ENCODE results near the gene LRRC7.

Gene LRRC7

GRCh38 chr1:70112838-70113237 is 545.1 kb downstream of the LRRC7 start:
- DNase-seq: no peak

- no peak for DNase-seq
Observed at GRCh38 chr1:70115315-70115714, 547.6 kb downstream of the LRRC7 start.

DNA sequence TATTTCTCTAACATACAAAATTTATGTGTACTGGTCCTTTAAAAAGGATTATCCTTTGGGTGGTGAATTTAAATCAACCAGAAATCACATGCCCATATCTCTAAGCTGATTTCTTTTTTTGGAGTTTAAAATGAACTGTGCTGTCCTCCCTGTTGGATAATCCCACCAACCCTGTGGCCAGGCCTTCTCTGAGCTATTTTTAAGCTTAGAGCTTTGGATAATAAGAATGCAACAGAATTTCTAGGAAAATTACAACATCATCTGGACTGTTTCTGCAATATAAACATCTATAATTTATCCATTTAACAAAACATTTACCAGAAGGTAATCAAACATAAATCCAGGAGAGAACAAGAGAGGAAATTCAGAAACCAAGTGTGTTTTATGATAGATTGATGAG is 549.3 kb downstream of the LRRC7 start:
- DNase-seq: no peak

DNA sequence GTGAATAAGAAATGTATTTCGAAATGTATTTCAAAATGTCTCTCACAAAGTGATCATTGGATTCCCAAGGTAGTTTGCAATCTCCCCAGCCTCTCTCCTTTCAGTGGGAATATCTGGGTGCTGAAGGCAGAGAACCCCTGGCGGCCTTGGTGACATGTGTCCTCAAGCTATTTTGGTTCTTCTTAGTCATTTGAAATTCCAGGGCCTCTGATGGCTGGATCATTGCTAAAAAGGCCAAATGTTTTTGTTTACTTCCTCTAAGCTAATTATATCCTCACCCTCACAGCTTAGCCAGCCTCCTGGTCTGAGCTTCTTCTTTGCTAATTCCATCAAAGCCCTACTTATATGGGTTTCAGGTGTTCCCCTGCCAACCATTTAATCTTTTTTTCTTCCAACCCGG is 566.4 kb downstream of the LRRC7 start:
- no peak for DNase-seq

DNA sequence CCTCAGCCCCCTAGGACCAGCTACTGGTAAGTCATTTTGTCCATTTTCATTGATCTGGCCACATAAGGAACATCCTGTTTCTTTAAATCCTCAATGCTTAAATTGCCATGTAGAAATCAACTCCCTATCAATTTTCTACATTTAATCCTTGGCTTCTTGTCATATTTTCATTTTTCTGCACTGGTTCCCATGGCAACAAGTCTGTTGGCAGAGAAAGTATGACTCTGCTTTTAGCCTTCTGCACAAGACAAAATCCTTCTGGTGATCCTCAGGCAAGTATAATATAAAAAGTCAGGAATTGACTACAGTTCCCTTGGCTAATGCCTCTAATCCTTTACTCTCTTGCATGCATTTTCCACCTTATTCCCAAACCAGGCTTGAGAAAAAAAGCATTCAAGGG is 572.6 kb downstream of the LRRC7 start:
- DNase-seq: no peak

DNA sequence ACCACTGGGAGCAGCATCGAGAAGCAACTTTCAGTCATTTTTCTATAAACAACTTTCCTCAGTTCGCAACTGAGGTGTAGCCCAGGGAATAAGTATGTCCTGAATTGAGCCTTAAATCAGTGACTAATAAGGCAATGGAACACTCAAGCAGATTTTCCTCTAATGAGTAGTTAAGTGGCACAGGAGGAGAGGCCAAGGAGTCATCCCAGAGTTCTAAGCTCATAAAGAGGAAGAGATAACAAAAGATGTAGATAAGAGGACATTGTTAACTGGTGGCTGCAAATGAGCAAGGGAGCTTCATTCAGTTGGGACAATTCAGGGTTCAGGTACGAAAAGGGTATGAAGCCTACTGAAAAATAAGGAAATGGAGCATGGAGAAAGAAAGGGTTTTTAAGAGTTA is 573.2 kb downstream of the LRRC7 start:
- DNase-seq: no peak

GRCh38 chr1:70142075-70142474 is 574.4 kb downstream of the LRRC7 start:
- no peak for DNase-seq

DNA sequence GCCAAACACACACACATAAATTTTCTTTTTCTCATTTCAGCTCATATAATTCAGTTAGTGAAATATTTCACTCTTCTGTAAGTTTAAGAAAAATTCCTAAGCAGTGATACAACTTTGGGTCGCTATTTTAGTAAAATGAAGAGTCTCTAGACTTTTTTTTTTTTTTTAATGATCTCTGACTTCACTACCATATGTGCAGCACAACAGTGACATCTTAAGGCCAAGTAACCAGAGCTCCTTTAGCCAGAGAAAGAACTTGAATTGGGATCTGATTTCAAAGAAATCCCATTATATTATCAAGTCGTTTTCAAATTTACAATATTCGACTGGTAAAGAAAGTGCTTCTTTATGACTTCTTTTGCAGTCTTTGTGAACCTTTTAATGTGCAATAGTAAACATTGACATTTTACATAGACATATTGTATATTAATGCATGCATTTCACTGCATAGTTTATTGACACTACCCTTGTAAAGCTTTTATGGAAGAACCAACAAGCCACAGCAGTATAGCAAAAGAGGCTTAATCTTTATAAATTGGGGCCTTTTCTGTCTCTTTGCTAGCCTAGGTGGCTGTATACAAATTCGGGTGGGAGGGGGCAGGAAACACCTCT is 575.4 kb downstream of the LRRC7 start:
- DNase-seq: no peak

DNA sequence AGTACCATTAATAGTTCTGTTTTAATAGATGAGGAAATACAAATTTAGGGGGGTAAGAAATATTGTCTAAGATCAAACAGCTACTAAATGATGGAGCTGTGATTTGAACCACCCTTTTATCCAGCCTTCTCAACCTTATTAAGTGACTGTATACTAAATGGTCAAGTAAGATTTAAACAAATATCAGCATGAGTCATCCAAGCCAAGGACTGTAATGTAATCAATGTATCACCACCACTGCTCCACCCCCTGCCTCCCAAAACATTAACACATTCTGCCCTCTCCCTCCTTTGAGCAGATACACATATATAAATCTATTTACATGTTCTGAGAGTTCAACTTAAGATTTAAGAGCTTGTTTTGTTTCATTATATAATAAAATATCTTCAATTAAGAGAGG is 578.8 kb downstream of the LRRC7 start:
- DNase-seq: no peak

DNA sequence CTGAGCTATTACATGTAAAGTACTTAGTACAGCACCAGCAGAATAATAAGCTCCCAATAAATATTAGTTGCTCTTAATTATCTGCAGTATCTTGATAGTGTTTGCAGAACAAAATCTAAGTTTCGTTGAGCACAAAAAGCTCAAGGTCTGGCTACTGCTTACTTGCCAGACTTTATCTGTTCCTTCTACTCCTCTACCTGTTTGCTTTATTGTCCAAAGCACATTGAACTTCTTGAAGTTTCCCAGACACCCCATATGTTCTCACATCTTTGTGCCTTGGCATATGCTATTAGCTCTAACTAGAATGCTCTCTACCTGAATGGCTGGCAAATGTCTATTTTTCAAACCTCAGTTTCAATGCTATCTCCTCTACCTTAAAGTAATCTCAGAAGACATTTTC is 582.7 kb downstream of the LRRC7 start:
- DNase-seq: no peak

DNA sequence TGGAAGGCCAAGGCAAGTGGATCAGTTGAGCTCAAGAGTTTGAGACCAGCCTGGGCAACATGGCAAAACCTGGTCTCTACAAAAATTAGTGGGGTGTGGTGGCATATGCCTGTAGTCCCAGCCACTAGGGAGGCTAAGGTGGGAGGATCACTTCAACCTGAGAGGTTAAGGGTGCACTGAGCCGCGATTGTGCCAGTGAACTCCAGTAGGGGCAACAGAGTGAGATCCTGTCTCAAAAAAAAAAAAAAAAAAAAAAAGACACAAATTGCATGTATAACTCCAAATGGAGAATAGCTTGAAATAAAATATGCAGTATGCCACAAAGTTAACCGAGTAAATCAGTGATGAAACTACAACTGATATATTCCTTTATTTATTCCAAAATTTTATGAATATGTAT is 586.0 kb downstream of the LRRC7 start:
- DNase-seq: no peak

DNA sequence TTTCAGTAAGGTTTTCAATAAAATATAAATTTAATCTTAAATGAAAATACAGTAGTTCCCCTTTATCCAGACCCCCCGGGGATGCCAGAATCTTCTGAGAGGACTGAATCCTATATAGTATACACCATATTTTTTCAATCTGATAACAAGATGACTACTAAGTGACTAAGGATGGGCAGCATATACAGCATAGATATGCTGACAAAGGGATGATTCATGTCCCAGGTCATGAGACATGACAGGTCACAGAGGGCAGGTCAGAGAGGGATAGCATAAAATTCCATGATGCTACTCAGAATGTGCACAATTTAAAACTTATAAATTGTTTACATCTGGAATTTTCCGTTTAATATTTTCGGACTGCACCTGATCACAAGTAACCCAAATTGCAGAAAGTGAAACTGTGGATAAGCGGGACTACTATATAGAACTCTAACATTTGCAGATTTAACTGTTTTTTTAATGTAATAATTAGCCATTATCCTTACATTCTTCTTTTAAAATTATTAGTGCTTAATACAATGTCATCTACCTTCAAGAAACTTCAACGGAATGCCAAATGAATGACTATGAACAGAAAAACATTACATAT is 588.9 kb downstream of the LRRC7 start:
- no peak for DNase-seq

GRCh38 chr1:70164350-70164749 is 596.6 kb downstream of the LRRC7 start:
- no peak for DNase-seq

DNA sequence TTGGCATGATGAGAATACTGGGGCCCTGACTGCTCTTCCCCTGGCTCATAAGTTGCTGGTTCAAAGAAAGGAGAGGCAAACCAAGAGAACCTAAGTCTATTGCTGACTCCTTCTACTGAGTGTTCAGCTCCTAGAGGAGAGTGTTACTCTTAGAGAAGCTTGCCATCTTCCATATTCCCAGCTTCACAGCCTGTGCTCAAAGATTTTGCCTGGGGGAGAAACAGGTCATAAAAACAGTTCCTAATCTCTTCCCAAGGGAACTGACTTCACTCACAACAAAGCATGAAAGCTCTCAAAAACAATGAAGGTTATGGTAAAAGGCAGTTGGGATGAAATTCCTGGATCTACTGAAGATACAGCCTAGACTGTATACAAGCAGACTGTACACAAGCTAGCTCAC is 600.6 kb downstream of the LRRC7 start:
- DNase-seq: no peak

DNA sequence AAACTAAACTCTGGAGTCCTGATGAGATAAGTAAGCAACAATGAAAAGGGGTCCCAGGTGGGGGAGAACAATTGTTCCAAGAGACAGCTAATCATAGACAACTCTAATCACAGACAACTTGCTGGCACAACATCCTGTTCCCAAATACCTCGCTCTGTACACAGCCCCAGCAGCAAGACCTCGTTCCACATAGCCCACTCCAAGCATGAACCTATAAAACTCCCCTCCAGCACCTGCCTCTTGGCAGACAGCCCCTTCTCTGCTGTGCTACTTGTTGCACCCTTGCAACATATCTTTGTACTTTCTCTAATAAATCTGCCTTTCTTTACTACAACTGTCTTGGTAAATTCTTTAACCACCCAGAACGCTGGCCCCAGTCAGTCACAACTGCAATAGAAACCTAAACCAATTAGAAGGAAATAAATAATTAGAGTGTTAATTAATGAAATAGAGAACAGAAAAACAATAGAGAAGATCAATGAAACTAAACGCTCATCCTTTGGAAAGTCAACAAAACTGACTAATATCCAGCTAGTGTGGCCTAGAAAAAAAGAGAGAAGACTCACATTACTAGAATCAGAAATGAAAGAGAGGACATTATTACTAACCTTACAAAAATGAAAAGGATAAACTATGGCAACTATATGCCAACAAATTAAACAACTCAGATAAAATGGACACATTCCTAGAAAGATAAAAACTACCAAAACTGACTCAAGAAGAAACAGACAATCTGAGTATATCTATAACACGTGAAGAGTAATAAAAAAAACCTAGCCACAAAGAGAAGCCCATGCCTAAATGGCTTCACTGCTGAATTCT is 601.5 kb downstream of the LRRC7 start:
- DNase-seq: no peak

DNA sequence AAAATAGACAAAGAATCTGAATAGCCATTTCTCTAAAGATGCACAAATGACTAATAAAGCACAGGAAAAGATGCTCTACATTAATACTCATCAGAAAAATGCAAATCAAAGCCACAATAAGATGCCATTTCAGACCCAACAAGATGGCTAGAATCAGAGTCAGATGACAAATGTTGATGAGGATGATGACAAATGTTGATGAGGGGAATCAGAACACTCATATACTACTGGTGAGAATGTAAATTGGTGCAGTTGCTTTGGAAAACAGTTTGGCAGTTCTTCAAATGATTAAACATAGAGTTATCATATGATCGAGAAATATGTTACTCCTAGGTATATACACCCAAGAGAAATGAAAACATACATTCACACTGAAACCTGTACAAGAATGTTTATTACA is 603.8 kb downstream of the LRRC7 start:
- no peak for DNase-seq
